GM10266 (cell line): ENCODE measurements around the gene TMEM63C.

ENCODE experiments used
- DNase-seq: peaks from one replicate; pipeline ENCODE4 v3.0.0; 2012; ENCODE audit errors: extremely low spot score
- CTCF ChIP-seq: IDR thresholded peaks from 2 replicates; pipeline ENCODE4 v1.5.1; 2012; ENCODE audit warnings: mild to moderate bottlenecking, low read depth; ENCODE audit not compliant: control insufficient read depth, insufficient read depth; ENCODE audit errors: missing control alignments

TMEM63C gene

DNA sequence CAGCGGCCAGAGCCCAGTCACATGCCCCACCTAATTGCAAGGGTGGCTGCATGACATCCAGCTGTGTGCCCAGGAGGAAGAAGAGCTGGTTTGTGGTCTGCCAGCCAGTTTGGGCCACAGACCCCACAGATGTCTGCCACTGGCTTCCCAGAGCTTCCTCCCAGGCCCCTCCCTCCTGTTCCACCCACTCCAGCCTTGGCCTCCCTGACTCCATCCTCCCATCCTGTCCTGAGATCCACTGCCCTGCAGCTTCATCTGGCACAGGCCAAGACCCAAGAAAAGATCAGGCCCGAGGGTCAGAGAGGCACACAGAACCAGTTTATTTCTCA is 83.6 kb downstream of the TMEM63C start:
- DNase-seq, result no peak
- TF ChIP-seq CTCF, result no peak

DNA sequence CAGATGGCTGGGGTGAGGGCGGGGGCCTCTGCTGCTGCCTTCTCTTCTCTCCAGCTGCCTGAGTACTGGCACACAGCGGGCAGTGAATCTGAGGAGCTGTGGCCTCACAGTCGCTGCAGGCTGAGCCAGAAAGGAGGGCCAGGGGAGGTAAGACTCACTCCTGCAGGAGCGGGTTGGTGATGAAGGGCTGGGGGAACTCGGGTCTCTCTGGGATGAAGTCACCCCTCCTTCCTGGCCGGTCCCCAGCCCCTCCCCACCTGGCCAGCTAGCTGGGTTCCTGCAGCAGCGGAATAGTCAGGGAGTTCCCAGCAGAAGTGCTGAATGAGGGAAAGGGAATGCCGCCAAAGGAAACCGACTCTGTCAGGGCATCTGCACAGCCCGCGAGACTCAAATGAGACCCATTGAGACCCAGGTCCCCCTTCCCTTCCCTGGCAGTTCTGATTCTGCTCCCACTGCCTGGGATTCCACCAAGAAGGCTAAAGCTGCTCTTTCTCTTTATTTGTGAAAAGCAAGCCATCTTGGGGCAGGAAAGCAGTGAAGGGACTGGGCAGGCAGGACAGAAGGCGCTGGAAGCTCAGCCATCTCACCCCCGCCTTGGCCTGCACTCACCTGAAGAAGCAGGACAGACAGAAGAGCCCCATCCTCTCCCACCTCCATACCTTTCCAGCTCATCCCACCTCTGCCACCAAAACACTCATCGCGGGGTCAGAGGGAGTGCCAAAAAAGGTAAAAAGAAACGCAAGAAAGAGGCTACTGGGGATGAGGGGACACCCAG is 84.2 kb downstream of the TMEM63C start:
- no peak for DNase-seq
- TF ChIP-seq CTCF, result no peak

DNA sequence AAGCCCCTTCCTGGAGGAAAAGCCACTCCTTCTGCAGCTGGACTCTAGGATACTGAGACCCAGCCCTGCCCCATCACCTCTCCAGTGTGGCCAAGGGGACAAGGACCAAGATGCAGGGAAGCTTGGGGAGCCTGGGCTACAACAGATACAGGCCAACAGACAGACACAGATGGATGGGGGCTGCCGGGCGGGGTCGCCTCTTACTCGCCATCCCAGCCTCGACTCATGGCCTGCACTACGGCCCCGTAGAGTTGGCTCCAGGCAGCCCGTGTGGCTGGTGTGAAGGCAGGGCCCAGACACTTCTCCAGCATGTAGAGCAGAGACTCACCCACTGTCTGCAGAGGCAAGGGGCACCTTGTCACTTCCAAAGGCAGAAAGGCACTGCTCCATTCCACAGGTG is 84.7 kb downstream of the TMEM63C start:
- no peak for TF ChIP-seq CTCF
- DNase-seq, result no peak

DNA sequence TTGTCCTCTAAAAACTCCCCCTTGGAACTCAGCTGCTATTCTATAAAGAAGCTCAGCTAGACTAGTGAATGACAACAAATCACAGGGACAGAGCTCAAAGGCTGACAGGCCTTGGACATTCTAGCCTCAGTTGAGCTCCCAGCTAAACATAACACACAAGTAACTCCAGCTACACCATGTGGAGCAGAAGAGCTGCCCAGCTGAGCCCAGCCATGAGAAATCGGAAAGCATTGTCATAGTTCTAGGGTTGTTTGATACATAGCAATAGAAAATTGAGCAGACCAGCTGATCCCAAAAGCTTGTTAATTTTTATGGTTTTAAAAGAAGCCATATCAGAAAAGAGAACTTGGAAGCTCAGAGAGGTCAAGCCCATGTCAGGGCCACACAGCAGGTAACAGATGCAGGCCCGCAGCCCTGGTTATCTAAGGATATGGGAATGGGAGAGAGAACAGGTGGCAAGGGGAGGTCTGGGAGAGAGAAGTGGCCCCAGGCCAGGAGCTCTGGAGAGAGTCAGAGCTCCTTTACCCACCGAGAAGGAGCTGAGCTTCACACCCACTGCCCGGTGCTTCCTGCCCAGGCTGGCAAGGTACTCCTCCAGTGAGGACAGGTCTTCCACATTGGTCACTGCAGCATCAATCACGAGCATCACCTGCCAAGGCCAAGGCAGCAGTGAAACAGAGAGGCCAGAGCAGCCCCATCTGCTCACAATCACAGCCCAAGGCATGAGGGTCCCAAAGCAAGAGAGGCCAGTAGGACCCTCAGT is 86.5 kb downstream of the TMEM63C start:
- no peak for DNase-seq
- TF ChIP-seq CTCF, result no peak

DNA sequence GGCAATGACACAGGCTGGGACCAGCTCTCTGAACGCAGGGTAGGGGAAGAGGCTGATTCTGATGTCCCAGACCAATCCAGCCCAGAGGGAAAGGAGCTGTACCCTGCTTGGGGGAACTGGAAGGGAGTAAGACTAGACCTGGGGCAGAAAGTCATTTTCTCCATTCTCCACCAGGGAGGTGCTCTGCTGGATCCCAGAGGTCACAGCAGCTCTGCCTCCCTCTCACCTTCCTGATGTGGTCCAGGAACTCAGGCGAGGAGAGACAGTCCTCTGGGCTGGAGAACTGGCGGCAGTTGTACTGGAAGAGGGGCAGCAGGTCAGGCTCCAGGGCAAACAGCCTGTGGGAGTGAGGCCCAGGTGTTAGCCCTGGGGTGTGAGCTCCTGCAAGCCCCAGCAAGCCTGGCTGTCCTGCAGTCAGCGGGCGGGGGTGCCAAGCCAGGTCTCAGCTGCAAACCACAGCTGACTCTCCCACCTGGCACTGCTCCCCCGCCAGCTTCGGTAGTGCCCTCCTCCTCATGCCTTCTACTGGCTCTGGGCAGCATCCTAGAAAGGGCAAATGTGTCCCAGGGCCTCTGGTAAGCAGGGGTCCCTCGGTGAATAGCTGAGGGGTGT is 87.5 kb downstream of the TMEM63C start:
- no peak for DNase-seq
- TF ChIP-seq CTCF, result no peak

DNA sequence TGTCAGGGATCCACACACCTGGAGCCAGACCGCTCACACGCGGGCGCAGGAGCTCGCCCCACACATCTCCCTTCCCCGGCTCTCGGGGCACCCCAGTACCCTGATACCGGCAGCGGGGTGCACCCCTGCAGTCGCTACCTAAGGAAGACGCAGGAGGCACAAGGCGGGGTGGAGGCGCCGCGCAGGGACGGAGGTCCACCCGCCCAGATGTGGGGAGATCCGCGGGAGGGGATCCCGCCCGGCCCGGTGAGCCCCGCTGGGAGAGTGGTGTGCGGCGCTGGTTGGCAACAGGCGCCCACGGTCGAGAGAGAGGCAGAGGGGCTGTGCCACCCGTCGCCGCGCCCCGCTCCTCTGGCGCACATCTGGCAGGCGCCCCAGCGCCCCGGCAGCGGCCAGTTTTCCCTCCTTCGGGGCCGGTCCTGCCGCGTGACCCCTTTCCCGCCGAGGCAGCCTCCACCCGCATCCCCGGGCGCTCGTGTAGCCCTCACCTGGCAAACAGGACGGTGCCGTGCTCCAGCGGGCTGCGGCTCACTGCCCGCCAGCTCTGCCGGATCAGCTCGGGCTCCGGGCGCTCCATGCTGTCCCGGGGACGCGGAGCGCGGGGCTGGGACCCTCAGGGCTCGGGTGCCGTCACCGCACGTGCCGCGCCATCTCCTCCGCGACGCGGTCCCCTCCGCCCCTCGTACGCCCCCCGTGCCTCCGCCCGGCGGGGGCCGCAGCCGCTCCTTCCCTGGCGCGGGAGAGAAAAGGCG is 88.9 kb downstream of the TMEM63C start:
- no peak for DNase-seq
- no peak for TF ChIP-seq CTCF
